Astrocyte (in vitro differentiated cells and primary cell): ENCODE results near the gene CYB5B. TPM values are rescaled to one million over a fixed set of nuclear protein-coding genes. Genes with fewer than 3 reads are reported as not detected.
A peak's percentile ranks its signal among the peaks of the same experiment; 100 is the strongest.

Experiments used
- DNase-seq: peaks from one replicate; pipeline ENCODE4 v3.0.0-alpha.2; 2010; ENCODE audit warnings: low read depth
- FAIRE-seq: peaks from 2 replicates; lab custom pipeline; 2011; peaks lifted over from hg19 to GRCh38; lab: Jason Lieb, UNC
- H2AFZ ChIP-seq: 2 replicates; pipeline ENCODE4 v1.6.0; 2012; ENCODE audit warnings: low read depth, low read length, inconsistent platforms
- H3K27ac ChIP-seq: 2 replicates; pipeline ENCODE4 v1.5.1; 2011; ENCODE audit warnings: low read depth, low read length, inconsistent platforms
- H3K27me3 ChIP-seq: 2 replicates; pipeline ENCODE4 v1.6.0; 2011; ENCODE audit warnings: low read length, inconsistent platforms; ENCODE audit not compliant: insufficient read depth
- H3K36me3 ChIP-seq: 2 replicates; pipeline ENCODE4 v1.5.1; 2011; ENCODE audit warnings: low read length, inconsistent platforms; ENCODE audit not compliant: insufficient read depth
- H3K4me1 ChIP-seq: 2 replicates; pipeline ENCODE4 v1.5.1; 2011; ENCODE audit warnings: low read length, inconsistent platforms; ENCODE audit not compliant: insufficient read depth
- H3K4me2 ChIP-seq: 2 replicates; pipeline ENCODE4 v1.6.0; 2012; ENCODE audit warnings: low read length, inconsistent platforms
- H3K4me3 ChIP-seq: 2 replicates; pipeline ENCODE4 v1.5.1; 2011; ENCODE audit warnings: low read depth, mild to moderate bottlenecking, low read length, inconsistent platforms; ENCODE audit not compliant: insufficient read depth
- H3K79me2 ChIP-seq: 2 replicates; pipeline ENCODE4 v1.6.0; 2012; ENCODE audit warnings: mild to moderate bottlenecking, low read length, inconsistent platforms; ENCODE audit not compliant: insufficient read depth
- H3K9ac ChIP-seq: 2 replicates; pipeline ENCODE4 v1.6.0; 2012; ENCODE audit warnings: mild to moderate bottlenecking, low read length, inconsistent platforms
- H3K9me3 ChIP-seq: 2 replicates; pipeline ENCODE4 v1.5.1; 2012; ENCODE audit warnings: low read depth, mild to moderate bottlenecking, low read length, inconsistent platforms; ENCODE audit not compliant: insufficient read depth
- H4K20me1 ChIP-seq: 2 replicates; pipeline ENCODE4 v1.6.0; 2012; ENCODE audit warnings: low read length, inconsistent platforms; ENCODE audit not compliant: insufficient read depth
- H3K27ac Mint-ChIP-seq: one replicate; pipeline ENCODE4 v1.8.0; 2021; ENCODE audit warnings: mild to moderate bottlenecking, mixed read lengths; ENCODE audit not compliant: unreplicated experiment
- H3K27me3 Mint-ChIP-seq: one replicate; pipeline ENCODE4 v1.8.0; 2021; ENCODE audit warnings: low read depth, mixed read lengths; ENCODE audit not compliant: unreplicated experiment
- H3K36me3 Mint-ChIP-seq: one replicate; pipeline ENCODE4 v1.8.0; 2021; ENCODE audit warnings: low read depth, mixed read lengths; ENCODE audit not compliant: unreplicated experiment
- H3K4me1 Mint-ChIP-seq: one replicate; pipeline ENCODE4 v1.8.0; 2021; ENCODE audit warnings: low read depth, mixed read lengths; ENCODE audit not compliant: unreplicated experiment
- H3K4me3 Mint-ChIP-seq: one replicate; pipeline ENCODE4 v1.8.0; 2021; ENCODE audit warnings: mild to moderate bottlenecking, moderate library complexity, mixed read lengths; ENCODE audit not compliant: unreplicated experiment
- H3K9me3 Mint-ChIP-seq: one replicate; pipeline ENCODE4 v1.8.0; 2021; ENCODE audit warnings: mild to moderate bottlenecking, mixed read lengths; ENCODE audit not compliant: unreplicated experiment
- CTCF ChIP-seq: IDR thresholded peaks from 2 replicates; pipeline ENCODE4 v1.5.1; 2011; ENCODE audit warnings: low read depth, mild to moderate bottlenecking, inconsistent platforms, low read length, moderate library complexity; ENCODE audit not compliant: insufficient read depth
- EZH2 ChIP-seq: IDR thresholded peaks from 2 replicates; pipeline ENCODE4 v1.6.1; 2012; ENCODE audit warnings: mild to moderate bottlenecking, low read length, inconsistent platforms; ENCODE audit not compliant: insufficient read depth
- total RNA-seq: library from RNA; stranded (reverse); gene quantifications from 2 replicates; pipeline ENCODE4 v1.2.1, GENCODE V29; 2021

Gene CYB5B
- total RNA-seq, 1 donor from 2014 or later: 149 TPM

GRCh38 chr16:69417520-69418199, 6.8 kb upstream of the CYB5B start:
- Mint-ChIP-seq H3K4me3 (no peak overlapping the region), H3K9me3 (no peaks in the 10 kb centered on the region), H3K27ac (no peak overlapping the region), H3K4me1 (peaks cover 7% of the 10 kb centered on the region), H3K36me3 (no peaks in the 10 kb centered on the region), H3K27me3 (no peaks in the 10 kb centered on the region)
- TF ChIP-seq CTCF (no peak), EZH2 (no peak)
- FAIRE-seq (no peak), DNase-seq (no peak)
- Histone ChIP-seq H2AFZ (peak overlapping the region; percentile 59), H3K4me1 (peaks cover 8% of the 10 kb centered on the region), H3K4me2 (no peak overlapping the region), H3K9ac (no peak overlapping the region), H4K20me1 (no peaks in the 10 kb centered on the region), H3K79me2 (no peaks in the 10 kb centered on the region), H3K27me3 (no peaks in the 10 kb centered on the region), H3K36me3 (no peaks in the 10 kb centered on the region), H3K4me3 (no peak overlapping the region), H3K9me3 (no peaks in the 10 kb centered on the region), H3K27ac (no peak overlapping the region)

GRCh38 chr16:69419956-69420355, 4.5 kb upstream of the CYB5B start:
- H3K9me3 Mint-ChIP-seq: no peaks in the 10 kb centered on the region
- H4K20me1 ChIP-seq: no peaks in the 10 kb centered on the region
- H3K9ac ChIP-seq: no peak overlapping the region
- no peaks in the 10 kb centered on the region for H3K36me3 Mint-ChIP-seq
- peaks cover 9% of the 10 kb centered on the region for H3K79me2 ChIP-seq
- H3K27me3 ChIP-seq: no peaks in the 10 kb centered on the region
- no peak overlapping the region for H3K4me2 ChIP-seq
- no peak overlapping the region for H3K4me3 ChIP-seq
- no peaks in the 10 kb centered on the region for H3K27me3 Mint-ChIP-seq
- H3K4me1 ChIP-seq: peaks cover 11% of the 10 kb centered on the region
- no peak overlapping the region for H3K4me3 Mint-ChIP-seq
- H3K27ac ChIP-seq: no peak overlapping the region
- no peak overlapping the region for H3K27ac Mint-ChIP-seq
- FAIRE-seq: no peak
- no peak for DNase-seq
- peaks cover 7% of the 10 kb centered on the region for H3K4me1 Mint-ChIP-seq
- no peak for TF ChIP-seq CTCF
- no peak for TF ChIP-seq EZH2
- no peaks in the 10 kb centered on the region for H3K9me3 ChIP-seq
- no peak overlapping the region for H2AFZ ChIP-seq
- no peaks in the 10 kb centered on the region for H3K36me3 ChIP-seq

GRCh38 chr16:69423189-69423588, 1.2 kb upstream of the CYB5B start:
- Histone ChIP-seq H3K27ac (no peak overlapping the region), H3K36me3 (peaks cover 4% of the 10 kb centered on the region), H3K27me3 (no peaks in the 10 kb centered on the region), H2AFZ (no peak overlapping the region), H3K4me3 (no peak overlapping the region), H3K4me2 (no peak overlapping the region), H3K79me2 (peaks cover 38% of the 10 kb centered on the region), H3K9me3 (no peaks in the 10 kb centered on the region), H3K9ac (no peak overlapping the region), H3K4me1 (peaks cover 3% of the 10 kb centered on the region), H4K20me1 (no peaks in the 10 kb centered on the region)
- no peak for TF ChIP-seq EZH2
- no peak for TF ChIP-seq CTCF
- Mint-ChIP-seq H3K27me3 (no peaks in the 10 kb centered on the region), H3K4me1 (peaks cover 5% of the 10 kb centered on the region), H3K4me3 (peak overlapping the region; percentile 46), H3K9me3 (no peaks in the 10 kb centered on the region), H3K27ac (no peak overlapping the region), H3K36me3 (peaks cover 9% of the 10 kb centered on the region)
- FAIRE-seq (no peak), DNase-seq (no peak)
